Mucosa of rectum (tissue), 2 donors: ENCODE data around the gene TADA3.
A peak's percentile ranks its signal among the peaks of the same experiment; 100 is the strongest.

Experiments
- H3K27ac ChIP-seq, 2 donors: one replicate each; pipeline ENCODE4 v1.7.0; 2013; ENCODE audit warnings: inconsistent platforms in 2 of 2, low read depth in 2 of 2, low read length in 2 of 2
- H3K27me3 ChIP-seq, 2 donors: one replicate each; pipeline ENCODE4 v1.7.0; 2013; ENCODE audit warnings: low read length in 2 of 2; ENCODE audit not compliant: control insufficient read depth in 2 of 2, insufficient read depth in 2 of 2
- H3K36me3 ChIP-seq, 2 donors: one replicate each; pipeline ENCODE4 v1.7.0; 2013; ENCODE audit warnings: low read length in 2 of 2; ENCODE audit not compliant: control insufficient read depth in 2 of 2, insufficient read depth in 2 of 2
- H3K4me1 ChIP-seq, 2 donors: one replicate each; pipeline ENCODE4 v1.7.0; 2013; ENCODE audit warnings: low read length in 2 of 2, mild to moderate bottlenecking in 1 of 2; ENCODE audit not compliant: control insufficient read depth in 2 of 2, insufficient read depth in 2 of 2
- H3K4me3 ChIP-seq, 2 donors: one replicate each; pipeline ENCODE4 v1.7.0; 2013; ENCODE audit warnings: low read length in 2 of 2
- H3K9ac ChIP-seq, 2 donors: one replicate each; pipeline ENCODE4 v1.7.0; 2013; ENCODE audit warnings: low read length in 2 of 2, low read depth in 1 of 2, mild to moderate bottlenecking in 1 of 2
- H3K9me3 ChIP-seq, 2 donors: one replicate each; pipeline ENCODE4 v1.7.0; 2013; ENCODE audit warnings: low read length in 2 of 2; ENCODE audit not compliant: control insufficient read depth in 2 of 2
- donor health status: healthy.
- donor health status: Normal muscosa, but diverticular disease.

TADA3 gene

GRCh38 chr3:9809615-9810432, 17.6 kb upstream of the TADA3 start, which contains the start of gene TTLL3:
TSS of gene TTLL3 (plus strand) at chr3:9810262. CDS start at chr3:9810662, 400 bp downstream.
- Histone ChIP-seq H3K9me3 (no peaks in the 10 kb centered on the region), H3K27me3 (no peaks in the 10 kb centered on the region), H3K9ac (peak within 1 kb of the TSS; percentile 74 to 85), H3K36me3 (peaks cover 23 to 28% of the 10 kb centered on the region in 2 donors), H3K4me3 (peak within 1 kb of the TSS; percentile 67 to 77), H3K4me1 (peaks cover 16 to 22% of the 10 kb centered on the region in 2 donors), H3K27ac (peak within 1 kb of the TSS; percentile 94 to 97)

GRCh38 chr3:9809239-9809614, 17.0 kb upstream of the TADA3 start:
- Histone ChIP-seq H3K9me3 (no peaks in the 10 kb centered on the region), H3K36me3 (peaks cover 29 to 34% of the 10 kb centered on the region in 2 donors), H3K4me3 (peak overlapping the region; percentile 67 to 77), H3K27ac (peak overlapping the region; percentile 94 to 97), H3K4me1 (peaks cover 16 to 22% of the 10 kb centered on the region in 2 donors), H3K9ac (peak overlapping the region; percentile 74 to 85), H3K27me3 (no peaks in the 10 kb centered on the region)

- Histone ChIP-seq H3K4me3 (peak overlapping the region in 1 of 2 donors; percentile 77), H3K4me1 (peaks cover 16 to 22% of the 10 kb centered on the region in 2 donors), H3K36me3 (peaks cover 36 to 41% of the 10 kb centered on the region in 2 donors), H3K9ac (peak overlapping the region; percentile 74 to 85), H3K27ac (peak overlapping the region; percentile 94 to 97), H3K9me3 (no peaks in the 10 kb centered on the region), H3K27me3 (no peaks in the 10 kb centered on the region)
Measured at GRCh38 chr3:9808345-9809037, 16.2 kb upstream of the TADA3 start.

- H3K9ac ChIP-seq: no peak overlapping the region
Measured at GRCh38 chr3:9807981-9808344, 15.7 kb upstream of the TADA3 start.

GRCh38 chr3:9806688-9807589, 14.7 kb upstream of the TADA3 start:
- Histone ChIP-seq H3K27me3 (no peaks in the 10 kb centered on the region), H3K4me1 (peaks cover 16 to 22% of the 10 kb centered on the region in 2 donors), H3K36me3 (peaks cover 38 to 42% of the 10 kb centered on the region in 2 donors), H3K9me3 (no peaks in the 10 kb centered on the region), H3K4me3 (no peak overlapping the region), H3K9ac (no peak overlapping the region), H3K27ac (no peak overlapping the region)

More at GRCh38 chr3:9807981-9808344, 15.7 kb upstream of the TADA3 start:
- Histone ChIP-seq H3K4me3 (no peak overlapping the region), H3K9me3 (no peaks in the 10 kb centered on the region), H3K36me3 (peaks cover 40 to 43% of the 10 kb centered on the region in 2 donors), H3K27me3 (no peaks in the 10 kb centered on the region), H3K27ac (no peak overlapping the region), H3K4me1 (peaks cover 16 to 22% of the 10 kb centered on the region in 2 donors)

GRCh38 chr3:9806137-9806536, 13.9 kb upstream of the TADA3 start:
- no peaks in the 10 kb centered on the region for H3K9me3 ChIP-seq

GRCh38 chr3:9804996-9805395, 12.7 kb upstream of the TADA3 start:
- no peaks in the 10 kb centered on the region for H3K27me3 ChIP-seq
- H3K36me3 ChIP-seq: peaks cover 55 to 57% of the 10 kb centered on the region in 2 donors
- H3K27ac ChIP-seq: no peak overlapping the region

More at GRCh38 chr3:9806137-9806536, 13.9 kb upstream of the TADA3 start:
- Histone ChIP-seq H3K4me1 (peaks cover 16 to 22% of the 10 kb centered on the region in 2 donors), H3K9ac (no peak overlapping the region), H3K27ac (no peak overlapping the region), H3K4me3 (no peak overlapping the region), H3K27me3 (no peaks in the 10 kb centered on the region), H3K36me3 (peaks cover 44 to 49% of the 10 kb centered on the region in 2 donors)

GRCh38 chr3:9803494-9803893, 11.2 kb upstream of the TADA3 start:
- no peaks in the 10 kb centered on the region for H3K9me3 ChIP-seq
- H3K4me3 ChIP-seq: no peak overlapping the region

More at GRCh38 chr3:9804996-9805395, 12.7 kb upstream of the TADA3 start:
- Histone ChIP-seq H3K9ac (no peak overlapping the region), H3K4me1 (peaks cover 13 to 14% of the 10 kb centered on the region in 2 donors), H3K9me3 (no peaks in the 10 kb centered on the region), H3K4me3 (no peak overlapping the region)

GRCh38 chr3:9800529-9800928, 8.3 kb upstream of the TADA3 start:
- no peak overlapping the region for H3K27ac ChIP-seq
- no peak overlapping the region for H3K4me3 ChIP-seq

More at GRCh38 chr3:9803494-9803893, 11.2 kb upstream of the TADA3 start:
- no peak overlapping the region for H3K27ac ChIP-seq
- H3K36me3 ChIP-seq: peaks cover 68 to 70% of the 10 kb centered on the region in 2 donors
- H3K27me3 ChIP-seq: no peaks in the 10 kb centered on the region
- peaks cover 3% of the 10 kb centered on the region in 2 donors for H3K4me1 ChIP-seq
- no peak overlapping the region for H3K9ac ChIP-seq

More at GRCh38 chr3:9800529-9800928, 8.3 kb upstream of the TADA3 start:
- Histone ChIP-seq H3K9ac (no peak overlapping the region), H3K4me1 (no peaks in the 10 kb centered on the region), H3K9me3 (no peaks in the 10 kb centered on the region), H3K36me3 (peaks cover 67 to 72% of the 10 kb centered on the region in 2 donors), H3K27me3 (no peaks in the 10 kb centered on the region)
